Fibroblast of mammary gland (primary cell): ENCODE results near the gene KIF3C.
A peak's percentile ranks its signal among the peaks of the same experiment; 100 is the strongest.

Experiments used
- DNase-seq: peaks from one replicate; pipeline ENCODE4 v3.0.0-alpha.2; 2010; ENCODE audit warnings: low read depth
- H3K4me3 ChIP-seq: 2 replicates; pipeline ENCODE4 v1.5.1; 2011; ENCODE audit warnings: low read depth, mild to moderate bottlenecking, low read length, moderate library complexity; ENCODE audit not compliant: control insufficient read depth
- CTCF ChIP-seq: conservative IDR thresholded peaks from 2 replicates; pipeline ENCODE4 v1.5.1; 2011; ENCODE audit warnings: low read depth, low read length, inconsistent platforms; ENCODE audit not compliant: control insufficient read depth, insufficient read depth

KIF3C gene

DNA sequence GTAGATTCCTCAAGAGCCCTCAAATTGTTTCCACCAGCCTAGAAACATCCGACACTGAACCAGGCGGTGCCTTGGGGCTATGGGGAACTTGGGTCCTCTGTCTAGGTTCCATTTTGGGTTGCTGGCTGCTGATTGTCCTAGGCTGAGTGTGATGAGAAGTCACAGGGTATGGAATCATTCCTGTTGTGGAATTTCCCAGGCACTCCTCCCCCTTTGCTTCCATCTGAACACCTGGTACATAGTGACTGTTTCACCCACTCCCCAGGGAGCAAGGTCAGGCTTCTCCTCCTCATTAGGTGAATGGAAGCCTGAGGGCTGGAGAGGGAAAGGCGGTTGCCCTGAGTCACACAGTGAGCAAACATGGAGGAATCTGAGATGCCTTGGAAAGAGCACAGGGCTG lies 4.5 kb downstream of the KIF3C start:
- DNase-seq = peak; percentile 59
- TF ChIP-seq CTCF = no peak
- H3K4me3 ChIP-seq = no peak overlapping the region

DNA sequence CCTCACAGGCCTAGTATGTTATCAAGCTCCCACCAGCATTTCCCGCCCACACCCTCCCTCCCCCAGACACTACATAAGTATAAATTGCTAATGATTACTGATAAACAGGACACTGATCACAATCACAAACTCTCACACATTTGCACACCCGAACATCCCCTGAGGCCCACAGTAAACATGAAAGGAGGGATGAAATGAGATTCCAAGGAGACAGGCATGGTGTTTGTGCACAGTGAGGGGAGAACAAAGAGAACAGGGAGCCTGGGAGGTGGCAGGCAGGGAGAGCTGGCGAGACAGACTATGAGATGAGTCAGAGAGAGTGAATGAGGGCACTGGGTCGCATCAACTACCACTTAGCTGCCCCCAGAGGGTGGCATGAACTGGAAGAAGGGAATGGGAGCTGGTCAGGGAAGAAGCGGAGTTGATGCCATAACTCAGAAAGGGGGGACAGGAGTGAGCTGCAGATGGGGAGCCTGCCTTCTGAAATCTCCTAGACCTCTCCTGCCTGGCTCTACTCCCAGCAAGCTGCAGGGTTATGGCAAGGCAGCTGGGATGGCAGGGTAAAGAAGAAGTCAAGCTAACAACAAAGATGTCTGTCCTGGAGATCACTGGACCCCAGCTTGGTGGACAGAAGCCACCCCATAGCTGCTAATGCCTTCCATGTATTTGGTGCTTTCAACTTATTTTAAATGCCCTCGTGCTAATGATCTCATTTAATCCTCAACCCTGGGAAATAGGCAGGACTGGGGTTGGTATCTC lies 5.1 kb downstream of the KIF3C start:
- no peak for DNase-seq
- TF ChIP-seq CTCF = no peak
- H3K4me3 ChIP-seq = no peak overlapping the region

GRCh38 chr2:25972049-25972823 lies 10.1 kb downstream of the KIF3C start:
- TF ChIP-seq CTCF = no peak
- DNase-seq = no peak
- no peak overlapping the region for H3K4me3 ChIP-seq

DNA sequence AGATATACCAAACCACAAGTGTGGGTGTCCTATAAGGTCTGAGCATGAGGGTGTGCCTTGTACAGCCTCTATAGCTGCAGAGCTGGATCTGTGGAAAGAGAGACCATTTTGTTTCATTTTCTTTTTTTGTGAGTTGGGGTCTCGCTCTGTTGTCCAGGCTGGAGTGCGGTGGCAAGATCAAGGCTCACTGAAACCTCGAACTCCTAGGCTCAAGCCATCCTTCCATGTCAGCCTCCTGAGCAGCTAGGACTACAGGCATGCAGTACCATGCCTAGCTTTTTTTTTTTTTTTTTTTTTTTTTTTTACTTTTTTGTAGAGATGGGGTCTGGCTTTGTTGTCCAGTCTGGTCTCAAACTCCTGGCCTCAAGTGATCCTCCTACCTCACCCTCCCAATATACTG lies 10.7 kb downstream of the KIF3C start:
- DNase-seq = no peak
- TF ChIP-seq CTCF = no peak
- no peak overlapping the region for H3K4me3 ChIP-seq

DNA sequence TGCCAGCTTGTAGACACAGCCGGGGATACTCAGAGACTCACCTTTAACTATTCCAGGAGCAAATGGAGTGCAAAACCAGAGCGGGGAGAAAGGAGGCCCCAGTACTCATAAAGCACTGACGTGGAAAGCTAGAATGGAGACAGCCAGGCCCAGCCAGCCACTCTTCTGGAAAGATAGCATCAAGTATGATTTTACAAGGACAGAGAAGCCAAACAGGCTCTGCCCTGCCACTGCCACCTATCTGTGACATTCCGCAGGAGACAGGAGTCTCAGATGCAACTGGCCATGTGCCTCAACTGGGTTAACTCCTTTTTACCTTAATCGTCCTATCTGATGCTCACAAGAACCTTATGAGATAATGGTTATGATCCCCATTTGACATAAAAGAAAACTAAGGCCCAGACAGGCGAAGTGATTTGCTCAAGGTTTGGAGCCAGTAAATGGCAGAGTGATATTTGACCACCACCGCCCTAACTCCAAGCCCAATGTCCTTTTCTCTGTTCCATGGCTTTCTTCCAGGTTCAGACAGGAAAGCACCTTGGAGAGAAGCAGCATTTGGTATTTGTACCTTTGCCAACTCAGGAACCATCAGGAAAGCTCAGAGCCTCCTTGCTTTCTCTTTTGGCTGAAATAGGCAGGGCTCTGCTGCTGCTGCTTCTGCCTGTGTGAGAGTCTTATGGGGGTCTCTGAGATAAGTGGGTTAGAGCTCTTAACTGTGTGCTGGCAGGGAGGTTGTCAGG lies 15.6 kb downstream of the KIF3C start:
- no peak overlapping the region for H3K4me3 ChIP-seq
- DNase-seq = no peak
- TF ChIP-seq CTCF = no peak

DNA sequence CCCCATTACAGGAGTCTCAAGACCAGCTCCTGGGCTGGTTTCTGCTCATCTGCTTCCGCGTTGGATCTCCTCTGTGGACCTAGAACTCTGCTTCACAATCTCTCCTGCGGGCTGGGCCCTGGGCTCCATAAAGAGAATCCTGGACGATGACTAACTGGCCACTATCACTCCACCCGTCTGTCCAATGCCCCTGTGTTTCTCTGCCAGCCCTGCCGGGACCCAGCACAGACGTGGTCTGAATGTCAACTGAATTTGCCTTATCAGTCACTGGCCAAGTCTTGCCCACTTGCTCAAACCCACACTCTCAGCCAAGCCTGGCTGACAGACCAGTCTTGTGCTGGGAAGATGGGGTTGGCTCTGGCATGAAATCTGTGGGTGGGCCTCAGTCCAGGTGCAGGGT lies 17.4 kb downstream of the KIF3C start:
- DNase-seq = no peak
- H3K4me3 ChIP-seq = no peak overlapping the region
- TF ChIP-seq CTCF = no peak
